Eye (tissue), 1 donor: ENCODE results near the gene MAST4.
A peak's percentile ranks its signal among the peaks of the same experiment; 100 is the strongest.

Source experiments
- DNase-seq: peaks from one replicate; pipeline ENCODE4 v3.0.0-alpha.2; 2015

Gene MAST4

DNA sequence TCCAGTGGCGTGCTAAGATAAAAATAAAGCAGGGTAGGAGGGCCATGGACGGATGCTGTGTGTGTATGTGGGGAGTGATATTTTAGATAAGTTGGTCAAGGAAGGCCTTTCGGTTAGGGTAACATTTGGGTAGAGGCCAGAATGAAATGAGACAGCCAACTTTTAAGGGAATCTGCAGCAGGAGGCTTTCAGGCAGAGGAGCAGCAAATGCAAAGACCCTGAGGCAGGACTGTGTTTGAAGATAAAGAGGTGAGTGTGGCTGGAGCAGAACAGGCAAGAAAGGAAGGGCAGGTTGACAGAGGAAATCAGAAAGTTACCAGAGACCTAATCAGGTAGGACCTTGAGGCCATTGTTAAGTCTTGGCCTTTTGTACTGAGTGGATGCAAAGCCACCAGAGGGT, 106.2 kb downstream of the MAST4 start:
- DNase-seq: no peak

DNA sequence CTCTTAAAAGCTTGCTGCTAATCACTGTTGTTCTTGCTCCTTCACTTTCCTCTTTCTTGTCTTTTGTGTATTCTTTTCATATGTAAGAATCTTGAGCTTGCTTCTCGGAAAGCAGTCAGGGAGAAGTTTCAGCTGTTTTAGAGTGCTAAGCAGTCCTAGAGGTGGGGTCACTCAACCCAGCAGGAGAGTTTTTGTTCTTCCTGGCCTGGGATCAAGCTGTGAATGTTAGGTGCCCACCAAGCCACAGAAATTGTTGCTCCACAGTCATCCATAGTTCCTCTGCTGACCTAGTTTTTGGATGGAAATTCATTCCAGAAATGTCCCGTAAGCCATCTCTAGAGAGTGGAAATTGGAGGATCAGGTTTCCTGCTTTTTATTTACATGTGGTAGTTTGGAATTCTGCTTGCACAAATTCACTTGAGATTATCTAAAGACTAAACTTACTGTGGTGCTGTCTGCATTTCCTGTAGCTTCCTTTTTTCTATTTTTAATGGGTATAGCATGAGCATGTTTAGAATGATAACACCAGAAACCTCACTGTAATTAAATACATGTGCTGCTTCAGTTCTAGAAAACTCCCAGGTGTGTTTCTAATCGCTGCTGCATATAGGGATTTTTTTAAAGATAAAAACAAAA, 108.7 kb downstream of the MAST4 start:
- peak; percentile 52 for DNase-seq

DNA sequence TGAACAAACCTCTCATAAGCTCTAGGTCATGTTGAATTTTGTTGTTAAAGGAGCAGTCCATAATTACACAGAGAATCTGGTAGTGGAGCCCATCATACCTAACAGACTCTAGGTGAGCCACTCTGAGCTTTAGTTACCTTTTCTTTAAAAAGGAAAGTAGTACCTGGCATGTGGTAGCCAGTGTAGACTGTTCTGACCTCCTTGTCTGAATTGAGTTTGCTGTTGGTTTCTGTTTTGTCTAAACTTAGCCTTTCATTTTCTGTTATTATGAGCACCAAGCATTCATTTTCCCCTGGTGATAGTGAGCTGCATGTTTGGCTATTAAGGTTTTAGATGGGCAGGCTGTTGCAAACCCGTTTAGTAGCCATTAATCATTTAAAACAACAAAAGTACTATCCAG, 112.2 kb downstream of the MAST4 start:
- no peak for DNase-seq

DNA sequence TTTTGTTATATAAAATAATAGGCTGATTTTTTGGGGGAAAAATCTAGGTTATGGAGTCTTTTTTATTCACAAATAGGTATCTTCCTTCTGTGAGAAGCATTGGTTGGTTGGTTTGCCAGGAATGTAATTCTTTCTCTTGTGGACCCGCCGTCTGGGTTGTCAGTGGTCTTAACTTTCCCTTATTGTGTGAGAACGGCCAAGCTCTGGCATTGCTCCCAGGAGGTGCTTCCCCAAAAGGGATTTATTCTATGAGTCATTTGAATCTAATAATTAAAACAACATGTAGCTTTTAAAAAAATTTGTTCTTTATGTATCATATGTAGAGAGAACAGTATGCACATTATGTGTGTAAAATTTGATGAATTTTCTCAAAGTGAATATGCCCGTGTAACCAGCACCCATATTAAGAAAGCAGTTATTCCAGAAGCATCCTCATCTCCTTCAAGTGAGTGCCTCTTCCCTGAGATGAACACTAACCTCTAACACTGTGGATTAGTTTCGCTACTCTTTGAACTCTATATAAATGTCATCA, 114.4 kb downstream of the MAST4 start:
- peak; percentile 50 for DNase-seq

DNA sequence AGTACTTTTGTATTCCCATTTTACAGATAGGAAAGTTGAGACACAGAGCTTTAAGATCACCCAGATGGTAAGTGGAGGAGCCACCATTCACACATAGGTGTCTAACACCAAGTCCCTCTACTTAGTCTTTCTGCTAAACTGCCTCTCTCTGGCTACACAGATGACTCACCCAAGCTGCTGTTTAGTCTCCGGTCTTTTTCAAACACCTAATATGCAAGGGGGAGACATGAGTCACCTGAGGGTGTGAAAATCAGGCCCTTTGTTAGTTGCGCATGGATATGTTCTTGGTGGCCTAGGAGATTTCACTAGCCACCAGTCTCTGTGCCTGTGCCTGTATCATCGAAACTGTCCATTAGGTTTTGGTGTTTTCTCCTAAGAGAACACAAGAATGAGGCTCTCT, 117.8 kb downstream of the MAST4 start:
- DNase-seq: no peak

DNA sequence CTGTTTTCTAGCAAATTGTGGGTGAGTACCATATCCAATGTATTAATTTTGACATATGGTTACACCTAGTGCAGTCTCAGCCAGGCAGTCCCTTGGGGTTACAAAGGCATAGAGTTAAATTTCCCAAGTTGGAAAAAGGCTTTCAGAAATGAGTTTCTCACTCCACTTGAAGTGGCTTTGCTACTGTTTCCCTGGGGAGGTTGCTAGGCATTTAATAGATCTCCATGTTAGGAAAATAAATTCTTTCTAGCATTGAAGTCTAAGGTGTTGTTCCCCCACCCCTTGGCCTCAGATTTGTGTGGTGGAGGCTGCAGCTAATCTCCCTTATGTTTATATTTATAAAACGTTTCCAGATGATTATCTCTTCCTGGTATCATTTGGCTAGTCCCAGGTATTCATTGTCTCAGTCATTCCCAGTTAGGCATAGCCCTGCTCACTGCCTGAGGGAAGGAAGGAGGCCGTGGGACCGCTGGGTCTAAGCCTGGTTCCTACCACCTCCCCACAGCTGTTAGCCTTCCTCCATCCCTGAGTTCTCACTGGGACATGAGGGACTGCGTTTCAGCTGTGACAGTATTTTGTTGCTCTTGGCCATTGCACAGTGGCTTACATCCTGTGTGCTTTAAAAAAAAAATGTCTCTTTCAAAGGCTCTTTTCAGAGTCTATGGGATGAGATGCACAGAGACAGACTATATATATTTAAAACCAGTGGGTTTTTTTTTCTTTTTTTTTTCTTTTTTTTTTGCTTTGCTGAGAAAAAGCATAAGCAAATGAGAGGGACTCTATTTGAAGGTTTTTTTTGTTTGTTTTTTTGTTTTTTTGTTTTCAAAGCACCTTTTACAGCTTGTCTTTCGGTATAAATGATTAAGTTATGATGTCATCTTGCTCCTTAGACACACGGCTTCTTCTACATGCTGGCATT, 121.5 kb downstream of the MAST4 start:
- DNase-seq: peak; percentile 33

DNA sequence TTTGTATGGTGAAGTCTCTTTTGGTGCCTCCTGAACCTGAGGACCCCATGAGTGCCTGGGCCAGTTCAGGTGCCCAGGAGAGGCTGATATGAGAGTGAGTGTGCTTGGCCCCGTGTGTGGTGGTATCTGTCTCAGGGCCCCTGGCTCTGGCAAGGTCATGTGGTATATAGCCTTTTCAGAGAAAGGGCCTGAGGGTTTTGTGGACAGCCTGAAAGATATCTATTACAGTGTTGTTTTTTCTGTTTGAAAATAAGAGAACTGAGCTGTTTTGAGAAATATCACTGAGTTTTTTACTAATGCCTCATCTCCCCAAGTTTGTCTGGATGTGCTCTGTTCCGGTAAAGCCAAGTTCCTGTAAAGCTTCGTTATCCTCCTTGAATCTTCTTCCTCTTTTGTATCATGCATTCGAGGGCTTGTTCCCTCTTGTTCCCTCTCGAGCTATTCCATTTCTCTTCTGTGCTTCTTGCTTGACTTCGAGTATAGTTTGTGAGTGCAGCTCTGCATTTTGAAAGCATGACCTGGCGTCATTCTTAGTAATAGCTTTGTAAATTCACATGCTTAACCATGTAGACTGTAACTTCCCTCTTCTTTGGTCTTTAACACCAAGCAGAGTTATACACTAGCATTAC, 122.3 kb downstream of the MAST4 start:
- no peak for DNase-seq

DNA sequence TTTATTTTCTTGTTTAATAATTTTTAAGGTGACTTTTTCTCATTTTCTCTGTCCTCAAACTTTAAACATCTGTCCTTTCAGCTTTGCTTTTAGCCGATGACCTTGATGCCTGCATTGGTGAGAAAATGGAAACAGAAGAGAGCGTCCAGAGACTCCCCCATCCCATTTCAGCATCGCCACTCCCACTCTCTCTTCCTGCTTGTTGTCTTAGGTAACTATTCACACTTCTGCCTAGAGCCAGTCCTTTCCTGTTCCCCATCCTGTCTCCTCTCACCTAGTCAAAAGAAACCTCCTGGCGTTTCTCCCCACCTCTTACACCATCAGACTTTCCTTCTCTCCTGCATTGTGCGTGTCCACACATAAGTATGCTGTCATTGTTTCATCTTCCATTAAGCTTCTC, 124.6 kb downstream of the MAST4 start:
- DNase-seq: no peak

DNA sequence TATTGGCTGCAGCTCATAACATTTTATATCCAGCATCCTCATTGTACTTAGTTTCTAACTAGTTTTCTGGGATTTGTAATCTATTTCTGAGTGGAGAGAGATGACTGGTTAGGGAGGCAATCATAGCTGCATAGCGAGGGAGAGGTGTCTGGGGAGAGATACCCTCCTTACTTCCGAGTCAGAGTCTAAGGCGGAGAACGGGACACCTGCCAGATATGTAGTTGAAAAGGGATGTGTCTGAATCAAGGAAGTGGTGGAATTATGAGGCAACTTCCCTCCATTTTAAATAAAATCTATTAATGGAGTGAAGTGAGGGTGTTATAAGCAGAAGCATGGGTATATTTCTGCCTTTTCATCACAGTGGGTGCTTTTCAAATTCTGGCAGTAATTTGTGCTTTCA, 126.5 kb downstream of the MAST4 start:
- no peak for DNase-seq

DNA sequence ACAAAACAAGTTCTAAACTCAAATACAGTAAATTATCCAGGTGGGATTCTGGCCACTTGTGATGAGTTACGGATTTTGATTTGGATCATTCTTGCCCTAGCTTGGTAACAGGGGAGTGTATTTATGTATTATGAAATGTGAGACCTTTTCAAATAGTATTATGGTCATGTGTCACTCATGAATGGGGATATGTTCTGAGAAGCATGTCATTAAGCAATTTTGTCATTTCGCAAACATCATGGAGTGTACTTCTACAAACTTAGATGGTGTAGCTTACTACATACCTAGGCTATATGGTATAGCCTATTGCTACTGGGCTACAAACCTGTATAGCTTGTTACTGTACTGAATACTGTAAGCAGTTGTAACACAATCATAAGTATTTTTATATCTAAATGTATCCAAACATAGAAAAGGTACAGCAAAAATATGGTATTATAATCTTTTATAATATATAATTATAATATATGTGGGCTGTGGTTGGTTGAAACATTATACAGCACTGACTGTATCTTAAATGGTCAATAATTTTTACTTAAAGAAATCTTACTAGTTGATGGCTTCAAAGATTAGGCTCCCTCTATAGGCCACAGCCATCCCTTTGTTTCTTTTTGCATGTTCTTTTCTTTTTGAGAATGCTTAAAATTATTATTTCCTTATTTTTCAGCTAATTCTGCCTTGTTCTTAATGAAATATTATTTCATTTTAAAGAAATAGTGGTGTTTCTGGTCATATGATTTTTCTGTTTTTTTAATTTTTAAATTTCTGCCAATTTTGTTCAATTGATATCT, 128.4 kb downstream of the MAST4 start:
- DNase-seq: no peak

DNA sequence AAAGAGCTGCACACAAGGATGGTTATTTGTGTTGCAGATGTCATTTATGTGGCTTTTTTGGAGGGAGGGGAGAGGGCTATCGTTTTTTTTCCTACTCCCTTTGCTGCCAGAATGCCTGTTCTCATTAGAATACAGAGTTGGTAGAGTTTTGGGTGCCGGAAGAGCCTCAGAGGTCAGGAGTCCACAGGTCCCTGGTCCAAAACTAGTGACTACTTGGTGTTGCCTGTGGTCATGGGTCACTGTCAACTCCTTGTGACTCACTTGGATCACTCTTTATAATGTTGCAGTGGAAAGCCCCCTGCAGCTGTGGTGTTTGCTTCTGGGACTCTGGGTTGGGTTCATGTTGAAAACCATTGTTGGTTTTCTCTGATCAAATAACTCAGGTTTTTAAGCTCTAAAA, 131.4 kb downstream of the MAST4 start:
- no peak for DNase-seq

DNA sequence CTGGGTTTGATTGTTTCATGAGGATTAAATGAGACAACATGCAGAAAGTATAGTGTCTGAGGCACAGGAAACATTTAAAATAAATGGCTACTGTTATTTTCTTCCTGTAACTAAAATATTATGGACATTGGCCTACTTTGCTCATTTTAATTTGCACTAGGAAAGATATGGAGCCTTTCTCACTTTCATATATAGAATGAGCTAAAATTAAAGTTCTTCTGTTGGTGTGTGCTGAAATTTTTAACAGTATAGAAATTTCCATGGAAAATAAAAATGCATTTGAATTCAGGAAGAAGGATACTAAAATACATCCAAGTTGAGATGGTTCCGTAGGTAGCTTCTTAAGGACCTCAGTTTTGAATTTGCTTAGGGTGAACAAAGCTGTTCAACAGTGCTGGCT, 131.9 kb downstream of the MAST4 start:
- DNase-seq: no peak

DNA sequence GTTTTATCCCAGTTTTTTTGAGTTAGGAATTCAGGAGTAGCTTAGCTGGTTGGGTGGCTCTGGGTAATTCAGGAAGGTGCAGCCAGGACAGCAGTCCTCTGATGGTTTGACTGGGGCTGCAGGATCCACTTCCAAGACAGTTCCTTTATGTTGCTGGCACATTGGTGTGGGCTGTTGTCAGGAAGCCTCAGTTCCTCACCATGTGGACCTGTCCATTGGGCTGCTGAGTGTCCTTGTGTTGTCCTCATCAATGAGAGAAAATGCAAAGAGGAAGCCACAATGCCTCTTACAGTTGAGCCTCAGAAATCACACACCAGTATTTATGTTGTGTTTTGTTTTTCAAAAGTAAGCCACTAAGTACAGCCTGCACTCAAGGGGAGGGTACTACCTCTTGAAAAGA, 140.9 kb downstream of the MAST4 start:
- DNase-seq: no peak

DNA sequence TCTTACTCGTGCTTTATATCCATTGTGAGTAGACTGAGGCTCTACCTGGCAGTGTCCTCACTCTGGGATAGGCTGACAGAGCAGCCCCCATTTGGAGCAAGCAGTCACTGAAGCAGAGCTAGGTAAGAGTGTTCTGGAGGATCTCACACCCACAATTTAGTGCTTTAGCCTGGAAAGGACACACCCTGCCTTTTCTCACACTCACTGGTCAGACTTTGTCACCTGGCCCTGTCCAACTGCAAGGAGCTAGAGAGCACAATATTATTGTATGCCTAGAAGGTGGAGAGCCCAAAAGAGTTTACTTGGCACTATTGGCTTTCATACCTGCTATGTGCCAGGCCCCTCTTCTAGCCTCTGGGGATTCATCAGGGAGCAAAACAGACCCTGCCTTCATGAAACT, 141.9 kb downstream of the MAST4 start:
- no peak for DNase-seq

DNA sequence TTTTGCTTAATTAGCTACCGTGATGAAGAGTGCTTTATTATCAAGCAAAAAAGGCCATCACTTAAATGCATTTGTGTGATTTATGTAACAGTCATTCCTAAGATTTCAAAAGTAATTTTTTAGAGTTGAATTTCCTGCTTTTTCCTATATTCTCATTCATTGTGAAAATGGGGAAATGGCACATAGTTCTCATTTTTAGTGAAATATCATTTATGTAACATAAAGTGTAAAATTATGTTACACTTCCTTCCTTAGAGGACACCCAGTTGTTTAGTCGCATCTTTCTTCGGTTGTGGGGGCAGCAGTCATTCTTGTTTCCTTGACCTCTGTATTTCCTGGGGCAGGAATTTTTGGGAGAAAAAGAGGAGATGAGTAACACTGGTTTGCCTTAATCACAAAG, 142.8 kb downstream of the MAST4 start:
- no peak for DNase-seq

DNA sequence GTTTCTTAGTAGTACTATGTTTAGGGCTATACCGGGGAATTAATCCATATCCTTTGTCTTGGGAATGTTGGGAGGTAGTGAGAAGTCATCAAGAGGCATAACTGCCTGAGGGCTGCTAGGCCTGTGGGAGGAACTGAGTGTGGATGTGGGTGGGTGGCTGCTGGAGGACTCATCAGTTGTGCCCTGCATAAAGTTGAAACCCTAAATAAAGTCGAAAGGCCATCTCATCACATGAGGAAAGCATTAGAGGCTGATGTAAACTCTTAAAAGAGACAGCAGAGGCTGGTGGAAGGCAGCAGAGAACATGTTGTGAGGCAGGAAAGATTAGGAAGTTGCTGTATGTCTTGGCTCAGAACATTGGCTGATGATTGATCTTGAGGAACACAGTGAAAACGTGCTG, 143.8 kb downstream of the MAST4 start:
- DNase-seq: no peak

DNA sequence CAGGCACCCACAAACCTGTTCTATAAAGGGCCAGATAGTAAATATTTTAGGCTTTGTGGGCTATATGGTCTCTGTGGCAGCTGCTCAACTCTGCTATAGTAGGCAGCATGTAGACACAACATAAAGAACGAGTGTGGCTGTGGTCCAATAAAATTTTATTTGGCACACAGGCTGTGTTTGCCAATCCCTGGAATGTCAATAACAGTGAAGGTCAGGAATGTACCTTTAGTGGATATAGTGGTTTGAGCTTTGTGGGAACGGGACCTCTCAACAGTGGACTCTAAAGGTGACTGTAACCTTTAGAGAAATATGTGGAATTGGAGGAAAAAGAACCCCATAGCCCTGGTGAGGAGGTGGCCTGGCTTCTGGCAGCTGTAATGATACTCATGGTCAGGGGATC, 145.2 kb downstream of the MAST4 start:
- DNase-seq: no peak

DNA sequence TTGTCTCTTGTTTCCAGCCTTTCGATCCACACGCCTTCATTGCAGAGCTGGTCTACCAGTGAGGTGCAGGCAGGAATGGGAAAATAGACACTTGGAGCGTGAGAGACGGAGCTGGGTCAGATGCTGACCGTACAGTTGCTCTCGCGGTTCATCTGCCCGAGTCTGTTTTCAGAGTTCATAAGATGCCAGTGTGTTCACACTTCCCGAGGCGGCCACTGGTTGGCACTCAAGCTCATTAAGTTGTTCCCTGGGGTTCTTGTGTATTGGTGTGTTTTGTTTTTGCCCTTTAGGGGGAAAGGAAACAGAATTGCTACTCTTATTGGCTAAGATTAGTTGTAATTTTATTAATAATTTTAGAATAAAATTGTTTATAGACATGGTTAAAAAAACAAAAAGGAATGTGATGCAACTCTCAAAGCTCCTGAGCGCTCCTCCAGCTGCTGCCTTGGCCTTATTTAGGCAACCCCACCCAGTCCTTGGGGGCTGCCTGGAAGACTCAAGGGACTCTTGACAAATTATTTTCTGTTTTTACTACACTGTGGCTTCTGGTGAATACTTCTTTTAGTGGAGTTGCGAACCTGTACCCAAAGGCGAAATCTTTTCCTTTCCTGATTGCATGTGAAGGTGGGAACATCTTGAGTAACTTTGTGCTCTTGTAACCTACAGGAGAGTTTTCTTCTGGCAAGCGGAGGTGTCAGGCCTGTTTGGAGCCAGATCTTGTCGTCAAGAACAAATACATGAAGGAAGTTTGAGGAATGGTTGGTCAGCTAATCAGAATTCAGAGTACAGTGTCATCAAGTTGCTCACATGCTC, 146.1 kb downstream of the MAST4 start:
- DNase-seq: peak; percentile 26

DNA sequence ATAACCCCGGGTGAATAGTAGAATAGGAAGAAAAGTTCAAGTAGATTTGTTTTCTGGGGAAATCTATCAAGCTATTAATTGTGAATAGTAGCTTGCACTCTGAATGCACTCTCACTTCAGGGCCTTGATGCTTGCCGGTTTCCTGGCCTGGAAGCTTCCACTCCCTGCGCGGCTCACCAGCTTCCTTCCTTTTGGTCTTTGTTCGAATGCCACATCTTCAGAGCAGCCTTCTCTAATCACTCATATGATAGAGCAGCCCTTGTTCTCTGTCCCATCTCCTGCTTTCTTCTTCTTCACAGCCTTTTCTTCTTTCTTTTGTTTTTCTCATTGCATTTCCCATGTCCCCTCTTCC, 146.7 kb downstream of the MAST4 start:
- no peak for DNase-seq

DNA sequence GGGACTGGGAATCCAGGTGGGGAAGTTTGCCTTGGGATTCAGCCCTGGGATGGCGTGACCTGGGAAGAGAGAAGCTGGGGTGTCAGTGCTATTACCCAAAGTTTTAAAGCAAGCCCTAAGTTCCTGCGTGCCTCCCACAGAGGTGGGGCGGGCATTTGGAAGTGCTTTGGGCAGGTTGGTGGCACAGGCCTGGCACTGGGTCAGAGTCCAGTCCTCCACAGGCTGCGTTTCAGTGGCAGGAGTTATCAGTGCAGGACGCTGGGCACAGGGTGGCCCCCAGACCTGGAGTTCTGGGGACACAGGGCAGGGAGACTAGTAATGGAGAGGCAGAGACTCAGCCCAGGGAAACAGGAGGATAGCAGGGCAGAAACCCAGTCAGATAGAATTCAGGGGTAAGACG, 147.2 kb downstream of the MAST4 start:
- DNase-seq: no peak

DNA sequence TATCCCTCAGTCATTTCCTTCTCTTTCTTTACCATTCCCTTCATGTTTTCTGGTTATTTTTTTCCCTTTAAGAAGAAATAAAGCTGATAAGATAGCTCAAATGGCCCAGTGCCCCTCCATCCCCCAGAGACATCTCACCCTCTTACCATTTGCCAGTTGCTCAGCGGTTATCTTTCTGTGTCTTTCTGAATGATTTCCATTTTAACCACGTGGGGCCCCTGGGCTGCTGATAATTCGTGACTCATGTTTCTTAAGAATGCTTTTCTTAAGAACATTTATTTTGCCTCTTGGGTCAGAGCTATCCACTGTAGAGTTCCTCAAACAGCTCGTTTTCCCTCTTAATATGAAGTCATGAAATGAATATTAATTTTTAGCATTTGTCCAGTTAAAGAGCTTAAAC, 147.8 kb downstream of the MAST4 start:
- DNase-seq: no peak

DNA sequence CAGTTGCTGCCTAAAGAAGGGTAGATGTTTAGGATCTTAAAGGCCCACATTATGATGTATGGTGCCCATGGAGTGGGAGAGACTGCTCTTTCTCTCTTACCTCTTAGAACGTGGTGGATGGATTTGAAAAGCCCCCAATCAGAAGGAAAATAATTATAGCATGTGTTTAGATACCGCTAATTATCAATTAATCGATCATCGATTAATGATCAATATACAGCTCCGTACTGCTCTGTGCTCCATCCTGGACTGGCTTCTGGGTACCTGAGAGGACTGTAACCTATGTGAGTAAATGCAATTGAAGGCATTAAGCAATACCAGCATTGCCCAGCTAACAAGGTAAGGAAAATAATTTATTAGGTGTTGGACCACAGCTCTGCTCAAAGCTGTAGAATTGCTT, 149.1 kb downstream of the MAST4 start:
- no peak for DNase-seq
